ENCODE measurements around the gene CRYBA2.

DNA sequence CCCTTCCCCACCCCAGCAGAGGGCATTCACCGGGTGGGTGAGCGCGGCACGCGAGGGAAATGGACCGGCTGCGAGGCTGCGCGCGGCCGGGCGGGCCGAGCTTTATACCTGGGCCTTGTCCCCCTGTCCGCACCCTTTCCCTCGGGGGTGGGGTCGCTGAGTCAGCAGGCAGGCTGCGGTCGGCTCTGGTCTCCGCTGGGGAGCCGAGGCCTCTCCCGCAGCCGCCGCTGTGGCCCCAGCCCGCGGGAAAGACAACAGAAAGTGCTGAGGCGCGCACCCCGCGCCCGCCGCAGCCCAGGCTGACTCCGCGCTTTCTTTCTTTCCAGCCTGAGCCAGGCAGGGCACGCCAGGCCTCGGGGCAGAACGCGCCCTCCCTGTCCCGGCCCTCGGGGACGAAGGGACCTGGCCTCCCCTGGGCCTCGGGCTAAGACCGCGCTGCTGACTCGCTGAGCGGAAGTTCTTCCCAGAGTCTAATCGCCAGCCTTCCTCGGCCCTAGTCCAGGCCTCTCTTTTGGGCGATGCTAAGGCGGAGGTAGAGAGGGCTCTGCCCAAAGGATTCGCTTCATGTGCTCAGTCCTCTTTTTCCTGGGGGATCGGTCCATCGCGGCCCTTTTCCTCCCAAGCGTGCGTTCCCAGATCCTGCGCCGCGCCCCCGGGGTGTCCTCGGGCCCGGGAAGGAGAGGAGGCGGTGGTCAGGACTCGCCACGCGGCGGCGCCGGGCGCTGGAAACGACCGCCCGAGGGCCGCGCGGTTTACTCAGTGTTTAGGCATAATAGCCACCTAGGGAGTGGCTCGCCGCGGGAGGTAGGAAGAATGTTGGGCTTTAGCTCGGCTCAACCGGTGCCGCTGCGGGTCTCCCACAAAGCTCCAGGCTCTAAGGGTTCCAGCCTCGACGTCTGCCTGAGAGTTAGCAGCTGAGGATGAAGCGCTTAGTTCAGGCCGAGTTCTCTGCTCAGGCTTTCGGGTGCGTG lies at the start of gene CRYBA2:
- TF ChIP-seq POLR2AphosphoS5 (IDR thresholded peaks at IDR 0.05): no peak
- TF ChIP-seq, protein P1, sequence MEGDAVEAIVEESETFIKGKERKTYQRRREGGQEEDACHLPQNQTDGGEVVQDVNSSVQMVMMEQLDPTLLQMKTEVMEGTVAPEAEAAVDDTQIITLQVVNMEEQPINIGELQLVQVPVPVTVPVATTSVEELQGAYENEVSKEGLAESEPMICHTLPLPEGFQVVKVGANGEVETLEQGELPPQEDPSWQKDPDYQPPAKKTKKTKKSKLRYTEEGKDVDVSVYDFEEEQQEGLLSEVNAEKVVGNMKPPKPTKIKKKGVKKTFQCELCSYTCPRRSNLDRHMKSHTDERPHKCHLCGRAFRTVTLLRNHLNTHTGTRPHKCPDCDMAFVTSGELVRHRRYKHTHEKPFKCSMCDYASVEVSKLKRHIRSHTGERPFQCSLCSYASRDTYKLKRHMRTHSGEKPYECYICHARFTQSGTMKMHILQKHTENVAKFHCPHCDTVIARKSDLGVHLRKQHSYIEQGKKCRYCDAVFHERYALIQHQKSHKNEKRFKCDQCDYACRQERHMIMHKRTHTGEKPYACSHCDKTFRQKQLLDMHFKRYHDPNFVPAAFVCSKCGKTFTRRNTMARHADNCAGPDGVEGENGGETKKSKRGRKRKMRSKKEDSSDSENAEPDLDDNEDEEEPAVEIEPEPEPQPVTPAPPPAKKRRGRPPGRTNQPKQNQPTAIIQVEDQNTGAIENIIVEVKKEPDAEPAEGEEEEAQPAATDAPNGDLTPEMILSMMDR (IDR thresholded peaks at IDR 0.05): no peak
- TF ChIP-seq EP300 (IDR thresholded peaks at IDR 0.05): no peak
- no peak for TF ChIP-seq POLR2A (IDR thresholded peaks at IDR 0.05)
